Thyroid gland (tissue), 4 donors: ENCODE data around the gene CEP295NL. TPM values are rescaled to one million over a fixed set of nuclear protein-coding genes. Genes with fewer than 3 reads are reported as not detected.
A peak's percentile ranks its signal among the peaks of the same experiment; 100 is the strongest.

ENCODE experiments used
- DNase-seq, 2 donors: peaks; one replicate each; pipeline ENCODE4 v3.0.0-alpha.2; 2019
- H3K27ac ChIP-seq, 3 donors: fragments of 200-600 bp; sonication (generic); 1 replicate in 2 of 3; 2 replicates in 1 of 3; pipeline ENCODE4 v1.5.1; 2016 to 2019; ENCODE audit warnings: mild to moderate bottlenecking in 1 of 3, moderate library complexity in 1 of 3
- H3K27me3 ChIP-seq: fragments of 200-600 bp; sonication (generic); one replicate; pipeline ENCODE4 v1.5.1; 2019
- H3K36me3 ChIP-seq, 2 donors: fragments of 200-600 bp; sonication (generic); one replicate each; pipeline ENCODE4 v1.5.1; 2016 to 2019
- H3K4me1 ChIP-seq, 2 donors: fragments of 200-600 bp; sonication (generic); one replicate each; pipeline ENCODE4 v1.5.1; 2017 to 2019
- H3K4me3 ChIP-seq, 3 donors: fragments of 200-600 bp; sonication (generic); replicated peaks in 1 of 3; 1 replicate in 2 of 3; 2 replicates in 1 of 3; pipeline ENCODE4 v1.5.1; 2016; ENCODE audit warnings: mild to moderate bottlenecking in 1 of 3
- H3K9me3 ChIP-seq: fragments of 200-600 bp; sonication (generic); one replicate; pipeline ENCODE4 v1.5.1; 2017
- CTCF ChIP-seq, 6 experiments: fragments of 200-600 bp in 3 of 6; fragments of 450-650 bp in 3 of 6; sonication (generic) in 3 of 6; IDR thresholded peaks; one replicate each; pipeline ENCODE4 v1.5.1; 2016 to 2019; ENCODE audit warnings: antibody characterized with exemption in 6 of 6, mild to moderate bottlenecking in 2 of 6, inconsistent platforms in 1 of 6, moderate library complexity in 1 of 6
- POLR2A ChIP-seq, 2 donors: fragments of 450-650 bp; IDR thresholded peaks; one replicate each; pipeline ENCODE4 v1.6.1; 2017; ENCODE audit warnings: antibody characterized with exemption in 2 of 2, mild to moderate bottlenecking in 2 of 2, moderate library complexity in 1 of 2
- WGBS, 2 donors: methylation state at CpG; one replicate each; pipeline ENCODE4 v1.1.5; 2017; 5-methylcytosine and 5-hydroxymethylcytosine counted together
- intact Hi-C: fragments of 100-400 bp; cut with DNase I; formaldehyde crosslinking; loops from one replicate; pipeline ENCODE4 v1.15.1; 2023
- total RNA-seq, 4 donors: library from RNA; depleted of rRNA; stranded (reverse); fragments of >200 nt; gene quantifications; one replicate each; pipeline ENCODE4 v1.2.3, GENCODE V29; 2016

Gene CEP295NL
- total RNA-seq, 4 donors from 2014 or later, result 0.67 to 1.6 (median 1.4) TPM

- WGBS, 2 donors, result 90 to 93% methylated on average over 28 to 29 of the region's 29 CpGs
- no peak overlapping the region for H3K4me3 ChIP-seq
Measured at GRCh38 chr17:78900816-78901215, 2.2 kb downstream of the CEP295NL start.

GRCh38 chr17:78899361-78900260 lies 3.4 kb downstream of the CEP295NL start:
- no peaks in the 10 kb centered on the region for H3K9me3 ChIP-seq
- peak; percentile 32 to 35 for DNase-seq
- peaks cover 9 to 45% of the 10 kb centered on the region in 2 donors for H3K4me1 ChIP-seq
- TF ChIP-seq CTCF (IDR thresholded peaks at IDR 0.05) (no peak), POLR2A (IDR thresholded peaks at IDR 0.05) (no peak)
- no peak overlapping the region for H3K27ac ChIP-seq
- no peaks in the 10 kb centered on the region for H3K27me3 ChIP-seq
- no peaks in the 10 kb centered on the region for H3K36me3 ChIP-seq
- 64 to 69% methylated on average over 15 to 16 of the region's 18 CpGs for WGBS, 2 donors
- intact Hi-C loops, result no loop called here
- H3K4me3 ChIP-seq, result no peak overlapping the region

More at GRCh38 chr17:78900816-78901215, 2.2 kb downstream of the CEP295NL start:
- Histone ChIP-seq H3K27ac (no peak overlapping the region), H3K27me3 (no peaks in the 10 kb centered on the region), H3K4me1 (peaks cover 9 to 41% of the 10 kb centered on the region in 2 donors), H3K36me3 (no peaks in the 10 kb centered on the region), H3K9me3 (no peaks in the 10 kb centered on the region)
- DNase-seq, result no peak
- intact Hi-C loops, result no loop called here
- no peak for TF ChIP-seq CTCF (IDR thresholded peaks at IDR 0.05)
- no peak for TF ChIP-seq POLR2A (IDR thresholded peaks at IDR 0.05)

GRCh38 chr17:78898947-78899346 lies 4.1 kb downstream of the CEP295NL start:
- intact Hi-C loops, result no loop called here
- H3K4me3 ChIP-seq, result no peak overlapping the region
- H3K27ac ChIP-seq, result no peak overlapping the region
- peaks cover 9 to 45% of the 10 kb centered on the region in 2 donors for H3K4me1 ChIP-seq
- H3K36me3 ChIP-seq, result no peaks in the 10 kb centered on the region
- H3K9me3 ChIP-seq, result no peaks in the 10 kb centered on the region
- TF ChIP-seq CTCF (IDR thresholded peaks at IDR 0.05) (no peak), POLR2A (IDR thresholded peaks at IDR 0.05) (no peak)
- 91 to 93% methylated on average over 13 of the region's 13 CpGs for WGBS, 2 donors
- H3K27me3 ChIP-seq, result no peaks in the 10 kb centered on the region
- DNase-seq, result no peak

GRCh38 chr17:78898075-78898836 lies 4.7 kb downstream of the CEP295NL start:
- TF ChIP-seq CTCF (IDR thresholded peaks at IDR 0.05) (no peak), POLR2A (IDR thresholded peaks at IDR 0.05) (no peak)
- intact Hi-C loops, result no loop called here
- Histone ChIP-seq H3K4me3 (no peak overlapping the region), H3K36me3 (no peaks in the 10 kb centered on the region), H3K9me3 (no peaks in the 10 kb centered on the region), H3K27me3 (no peaks in the 10 kb centered on the region), H3K4me1 (peaks cover 6 to 40% of the 10 kb centered on the region in 2 donors), H3K27ac (no peak overlapping the region)
- DNase-seq, result no peak
- 75 to 79% methylated on average over 15 to 17 of the region's 17 CpGs for WGBS, 2 donors
